ENCODE data around the gene NCAPG2. TPM values are rescaled to one million over a fixed set of nuclear protein-coding genes. Genes with fewer than 3 reads are reported as not detected.

The NCAPG2 gene
- polyA plus RNA-seq, 1 donor (not counting 4 experiments of a cell fraction or from before 2014, with no cell fraction given) = 16.5 TPM

DNA sequence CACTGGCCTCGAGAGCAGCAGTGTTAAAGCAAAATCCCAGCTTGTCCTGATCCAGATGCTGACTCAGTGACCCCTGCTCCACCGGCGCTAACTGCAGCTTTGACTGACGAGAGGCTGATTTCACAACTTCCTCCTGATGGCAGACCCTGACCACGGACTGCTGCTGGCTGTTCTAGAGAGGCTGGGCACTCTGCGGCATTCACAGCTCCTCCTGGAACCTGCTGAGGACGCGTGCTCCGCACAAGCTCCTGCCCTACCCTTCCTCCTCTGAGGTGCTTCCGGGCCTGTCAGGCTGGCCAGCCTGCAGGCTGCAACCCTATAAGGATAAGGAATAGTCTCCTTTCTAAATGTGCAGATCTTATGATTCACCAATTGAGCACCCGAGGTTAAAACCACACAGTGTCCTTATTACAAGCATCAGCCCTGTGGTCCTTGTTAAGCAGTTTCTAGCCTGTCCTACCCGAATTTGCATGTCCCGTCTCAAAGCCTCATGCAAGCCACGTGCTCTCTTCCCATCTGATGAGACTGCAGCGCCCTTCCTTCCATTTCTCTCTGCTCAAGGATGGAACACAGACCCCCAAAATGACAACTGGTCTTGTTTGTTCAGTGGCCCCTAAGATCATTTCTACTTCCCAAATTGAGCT, 35.5 kb upstream of the NCAPG2 start:
- Histone ChIP-seq H2AFZ (ENCODE audit: control insufficient read depth, low read length) (no peak overlapping the region), H3K79me2 (ENCODE audit: control insufficient read depth, insufficient read depth, low read length) (no peaks in the 10 kb centered on the region), H3K36me3 (ENCODE audit: control insufficient read depth in 2 of 2, extremely low read depth in 1 of 2, insufficient read depth in 2 of 2, low read length in 2 of 2) (peaks cover 32 to 33% of the 10 kb centered on the region in 2 experiments), H3K27ac (ENCODE audit: control insufficient read depth, insufficient read depth, low read length) (no peak overlapping the region), H3K9me1 (ENCODE audit: control insufficient read depth, extremely low read depth, insufficient read depth, low read length) (no peaks in the 10 kb centered on the region), H3K4me3 (ENCODE audit: control insufficient read depth in 2 of 3, extremely low read depth in 1 of 3, insufficient read depth in 2 of 3, low read depth in 1 of 3, low read length in 3 of 3) (no peak overlapping the region), H3K4me2 (ENCODE audit: control insufficient read depth, extremely low read depth, insufficient read depth, low read depth, low read length) (no peak overlapping the region), H3K4me1 (ENCODE audit: control insufficient read depth, extremely low read depth, insufficient read depth, low read length) (no peaks in the 10 kb centered on the region), H4K20me1 (ENCODE audit: control insufficient read depth, extremely low read depth, insufficient read depth, low read length) (no peaks in the 10 kb centered on the region), H3K9me3 (ENCODE audit: control insufficient read depth, low read depth, low read length) (no peaks in the 10 kb centered on the region), H3K27me3 (ENCODE audit: control insufficient read depth, extremely low read depth, insufficient read depth, low read length) (no peaks in the 10 kb centered on the region), H3K9ac (ENCODE audit: control insufficient read depth, extremely low read depth, insufficient read depth, low read length) (no peak overlapping the region)
- no peak for DNase-seq (ENCODE audit: low read depth, low spot score)
- no peak for FAIRE-seq
- TF ChIP-seq EZH2 (IDR thresholded peaks at IDR 0.05; ENCODE audit: low read length) = no peak
- TF ChIP-seq, protein P1, sequence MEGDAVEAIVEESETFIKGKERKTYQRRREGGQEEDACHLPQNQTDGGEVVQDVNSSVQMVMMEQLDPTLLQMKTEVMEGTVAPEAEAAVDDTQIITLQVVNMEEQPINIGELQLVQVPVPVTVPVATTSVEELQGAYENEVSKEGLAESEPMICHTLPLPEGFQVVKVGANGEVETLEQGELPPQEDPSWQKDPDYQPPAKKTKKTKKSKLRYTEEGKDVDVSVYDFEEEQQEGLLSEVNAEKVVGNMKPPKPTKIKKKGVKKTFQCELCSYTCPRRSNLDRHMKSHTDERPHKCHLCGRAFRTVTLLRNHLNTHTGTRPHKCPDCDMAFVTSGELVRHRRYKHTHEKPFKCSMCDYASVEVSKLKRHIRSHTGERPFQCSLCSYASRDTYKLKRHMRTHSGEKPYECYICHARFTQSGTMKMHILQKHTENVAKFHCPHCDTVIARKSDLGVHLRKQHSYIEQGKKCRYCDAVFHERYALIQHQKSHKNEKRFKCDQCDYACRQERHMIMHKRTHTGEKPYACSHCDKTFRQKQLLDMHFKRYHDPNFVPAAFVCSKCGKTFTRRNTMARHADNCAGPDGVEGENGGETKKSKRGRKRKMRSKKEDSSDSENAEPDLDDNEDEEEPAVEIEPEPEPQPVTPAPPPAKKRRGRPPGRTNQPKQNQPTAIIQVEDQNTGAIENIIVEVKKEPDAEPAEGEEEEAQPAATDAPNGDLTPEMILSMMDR (optimal IDR thresholded peaks at IDR 0.05 in 1 of 3, IDR thresholded peaks at IDR 0.05 in 1 of 3, conservative IDR thresholded peaks at IDR 0.05 in 1 of 3; ENCODE audit: extremely low read depth in 1 of 3, insufficient read depth in 2 of 3, low read length in 3 of 3) = no peak
- dilution Hi-C loops (cut with MboI; ENCODE audit: extremely low pct_ligation_motif_present, low sequenced_read_pairs) = no loop called here

DNA sequence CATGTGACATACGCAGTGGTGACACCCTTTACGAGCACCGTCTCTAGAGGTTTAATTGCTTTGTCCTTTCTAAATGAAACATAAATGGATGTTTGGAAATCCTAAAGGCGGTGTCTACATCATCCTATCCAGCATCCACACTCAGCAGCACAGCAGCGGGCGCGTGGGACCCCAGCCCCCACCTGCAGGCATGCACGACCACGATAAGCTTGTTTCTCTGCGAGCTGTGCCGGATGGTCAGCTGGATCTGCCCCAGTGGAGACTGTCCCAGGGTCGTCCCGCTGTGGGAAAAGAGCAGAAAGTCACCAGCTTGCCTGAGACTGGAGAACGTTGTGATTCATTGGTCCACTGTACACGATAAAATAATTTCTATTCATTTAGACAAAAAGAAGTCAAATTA, 34.2 kb upstream of the NCAPG2 start:
- TF ChIP-seq, protein P1 (optimal IDR thresholded peaks at IDR 0.05 in 1 of 3, IDR thresholded peaks at IDR 0.05 in 1 of 3, conservative IDR thresholded peaks at IDR 0.05 in 1 of 3; ENCODE audit: extremely low read depth in 1 of 3, insufficient read depth in 2 of 3, low read length in 3 of 3) = no peak
- no peak for TF ChIP-seq EZH2 (IDR thresholded peaks at IDR 0.05; ENCODE audit: low read length)
- Histone ChIP-seq H3K4me1 (ENCODE audit: control insufficient read depth, extremely low read depth, insufficient read depth, low read length) (no peaks in the 10 kb centered on the region), H3K9me3 (ENCODE audit: control insufficient read depth, low read depth, low read length) (no peaks in the 10 kb centered on the region), H3K9ac (ENCODE audit: control insufficient read depth, extremely low read depth, insufficient read depth, low read length) (no peak overlapping the region), H4K20me1 (ENCODE audit: control insufficient read depth, extremely low read depth, insufficient read depth, low read length) (no peaks in the 10 kb centered on the region), H3K79me2 (ENCODE audit: control insufficient read depth, insufficient read depth, low read length) (no peaks in the 10 kb centered on the region), H3K27ac (ENCODE audit: control insufficient read depth, insufficient read depth, low read length) (no peak overlapping the region), H3K4me2 (ENCODE audit: control insufficient read depth, extremely low read depth, insufficient read depth, low read depth, low read length) (no peak overlapping the region), H3K9me1 (ENCODE audit: control insufficient read depth, extremely low read depth, insufficient read depth, low read length) (no peaks in the 10 kb centered on the region), H3K27me3 (ENCODE audit: control insufficient read depth, extremely low read depth, insufficient read depth, low read length) (no peaks in the 10 kb centered on the region), H3K36me3 (ENCODE audit: control insufficient read depth in 2 of 2, extremely low read depth in 1 of 2, insufficient read depth in 2 of 2, low read length in 2 of 2) (peaks cover 37 to 40% of the 10 kb centered on the region in 2 experiments), H2AFZ (ENCODE audit: control insufficient read depth, low read length) (no peak overlapping the region), H3K4me3 (ENCODE audit: control insufficient read depth in 2 of 3, extremely low read depth in 1 of 3, insufficient read depth in 2 of 3, low read depth in 1 of 3, low read length in 3 of 3) (no peak overlapping the region)
- dilution Hi-C loops (cut with MboI; ENCODE audit: extremely low pct_ligation_motif_present, low sequenced_read_pairs) = no loop called here
- DNase-seq (ENCODE audit: low read depth, low spot score) = no peak
- no peak for FAIRE-seq

All from keratinocyte (primary cell).